ENCODE results near the gene KDM4C. TPM values are rescaled to one million over a fixed set of nuclear protein-coding genes. Genes with fewer than 3 reads are reported as not detected.

The KDM4C gene
- total and polyA plus RNA-seq, 10 donors = 11.1 to 85.5 (median 61.9) TPM

GRCh38 chr9:7058473-7058872 lies 300.7 kb downstream of the KDM4C start:
- H3K4me1 ChIP-seq = no peaks in the 10 kb centered on the region
- WGBS, 5 donors = 81 to 93% (median 84%) methylated on average over 3 of the region's 3 CpGs
- no peak for DNase-seq
- TF ChIP-seq CTCF (IDR thresholded peaks at IDR 0.05 in 8 of 11, conservative IDR thresholded peaks at IDR 0.05 in 3 of 11) (no peak), POLR2AphosphoS5 (IDR thresholded peaks at IDR 0.05) (no peak)
- H3K9me3 ChIP-seq = no peaks in the 10 kb centered on the region
- peaks cover 0 to 60% (median 0%) of the 10 kb centered on the region in 6 donors for H3K36me3 ChIP-seq
- no peak overlapping the region for H3K27ac ChIP-seq
- H3K27me3 ChIP-seq (replicated peaks in 1 of 7) = no peaks in the 10 kb centered on the region
- H3K4me3 ChIP-seq = no peak overlapping the region
- intact Hi-C loops (cut with DNase I; ENCODE audit: low total_unique reads) = no loop called here

- 64 to 79% (median 70%) methylated on average over 4 of the region's 4 CpGs for WGBS, 5 donors
- intact Hi-C loops (cut with DNase I; ENCODE audit: low total_unique reads) = no loop called here
- Histone ChIP-seq H3K36me3 (peaks cover 0 to 50% (median 2%) of the 10 kb centered on the region in 6 donors), H3K27me3 (replicated peaks in 1 of 7) (no peaks in the 10 kb centered on the region), H3K4me3 (no peak overlapping the region), H3K4me1 (no peaks in the 10 kb centered on the region), H3K27ac (no peak overlapping the region), H3K9me3 (no peaks in the 10 kb centered on the region)
- no peak for DNase-seq
- TF ChIP-seq POLR2AphosphoS5 (IDR thresholded peaks at IDR 0.05) (no peak), CTCF (IDR thresholded peaks at IDR 0.05 in 8 of 11, conservative IDR thresholded peaks at IDR 0.05 in 3 of 11) (no peak), POLR2A (IDR thresholded peaks at IDR 0.05) (no peak)
Observed at GRCh38 chr9:7067169-7067568, 309.4 kb downstream of the KDM4C start.

GRCh38 chr9:7071916-7072315 lies 314.1 kb downstream of the KDM4C start:
- H3K9me3 ChIP-seq = no peaks in the 10 kb centered on the region
- H3K27ac ChIP-seq = no peak overlapping the region
- intact Hi-C loops (cut with DNase I; ENCODE audit: low total_unique reads) = no loop called here
- no peak for DNase-seq
- H3K4me3 ChIP-seq = no peak overlapping the region
- H3K4me1 ChIP-seq = no peaks in the 10 kb centered on the region
- TF ChIP-seq POLR2A (IDR thresholded peaks at IDR 0.05) (no peak), POLR2AphosphoS5 (IDR thresholded peaks at IDR 0.05) (no peak), CTCF (IDR thresholded peaks at IDR 0.05 in 8 of 11, conservative IDR thresholded peaks at IDR 0.05 in 3 of 11) (no peak)
- peaks cover 0 to 58% (median 15%) of the 10 kb centered on the region in 6 donors for H3K36me3 ChIP-seq
- H3K27me3 ChIP-seq (replicated peaks in 1 of 7) = no peaks in the 10 kb centered on the region
- WGBS, 5 donors = 83 to 94% (median 91%) methylated on average over 1 of the region's 1 CpG

- H3K27me3 ChIP-seq (replicated peaks in 1 of 7) = no peaks in the 10 kb centered on the region
- no peak overlapping the region for H3K27ac ChIP-seq
- H3K4me3 ChIP-seq = no peak overlapping the region
- TF ChIP-seq CTCF (IDR thresholded peaks at IDR 0.05 in 8 of 11, conservative IDR thresholded peaks at IDR 0.05 in 3 of 11) (no peak), POLR2A (IDR thresholded peaks at IDR 0.05) (no peak), POLR2AphosphoS5 (IDR thresholded peaks at IDR 0.05) (no peak)
- intact Hi-C loops (cut with DNase I; ENCODE audit: low total_unique reads) = no loop called here
- 94 to 97% (median 96%) methylated on average over 2 of the region's 2 CpGs for WGBS, 5 donors
- peaks cover 5 to 62% (median 24%) of the 10 kb centered on the region in 6 donors for H3K36me3 ChIP-seq
- no peaks in the 10 kb centered on the region for H3K9me3 ChIP-seq
- no peaks in the 10 kb centered on the region for H3K4me1 ChIP-seq
- no peak for DNase-seq
Observed at GRCh38 chr9:7073706-7074105, 315.9 kb downstream of the KDM4C start.
